ENCODE measurements around the gene TTF2. TPM values are rescaled to one million over a fixed set of nuclear protein-coding genes. Genes with fewer than 3 reads are reported as not detected.

Gene TTF2
- total and polyA plus RNA-seq, 2 of the 8 experiments (the other 6 are each of a cell fraction or from before 2014, with no cell fraction given): 16.9 to 89.6 TPM

DNA sequence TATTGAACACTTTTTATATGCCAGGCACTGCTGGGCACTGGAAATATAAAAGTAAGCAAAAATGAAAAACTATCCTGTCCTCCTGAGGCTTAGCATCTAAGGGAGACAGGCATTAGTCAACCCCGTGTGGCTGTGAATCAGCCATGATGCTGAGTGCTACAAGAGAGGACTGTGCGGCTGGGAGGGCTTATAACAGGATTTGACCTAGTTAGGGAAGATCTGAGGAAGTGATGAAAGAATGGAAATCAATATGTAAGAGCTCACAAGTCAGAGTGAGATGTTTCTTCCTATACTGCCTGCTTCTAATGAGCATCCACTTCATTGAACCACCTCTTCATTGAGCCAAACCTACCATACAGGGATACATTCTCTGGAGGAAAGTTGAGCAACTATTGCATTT is 46.4 kb downstream of the TTF2 start:
- no peak overlapping the region for H3K9ac ChIP-seq (replicated peaks in 1 of 4; ENCODE audit: extremely low read depth in 1 of 4, low read depth in 3 of 4, low read length in 3 of 4)
- TF ChIP-seq CREB1 (IDR thresholded peaks at IDR 0.05) (no peak), RFX5 (IDR thresholded peaks at IDR 0.05; ENCODE audit: borderline replicate concordance, low read depth, low read length) (no peak), ASH2L (IDR thresholded peaks at IDR 0.05; ENCODE audit: low read length) (no peak), TAF7 (optimal IDR thresholded peaks at IDR 0.05; ENCODE audit: borderline replicate concordance, low read depth, low read length) (no peak), POU5F1 (IDR thresholded peaks at IDR 0.05; ENCODE audit: low read depth, low read length) (no peak), JUN (IDR thresholded peaks at IDR 0.05; ENCODE audit: low read depth, low read length) (no peak), SIX5 (IDR thresholded peaks at IDR 0.05; ENCODE audit: low read depth, low read length) (no peak), KDM5A (IDR thresholded peaks at IDR 0.05; ENCODE audit: low read length) (no peak)
- no peak overlapping the region for H3K23ac ChIP-seq (ENCODE audit: insufficient read length)
- no peak overlapping the region for H2AK5ac ChIP-seq (ENCODE audit: low read depth, low read length)
- POLR2A ChIA-PET (ENCODE audit: partially characterized antibody): interaction anchor here (0.6 to 1.5 kb wide), 5 partner anchors 10 to 42 kb away, joined by 3 to 5 read pairs (median 5); no protein-coding TSS in a partner anchor
- no peak overlapping the region for H4K5ac ChIP-seq (ENCODE audit: insufficient read length, low read depth, low read length)
- no peaks in the 10 kb centered on the region for H3K4me1 ChIP-seq (replicated peaks in 1 of 4; ENCODE audit: control insufficient read depth in 3 of 4, insufficient read depth in 4 of 4, low read length in 3 of 4)
- H3K4ac ChIP-seq (replicated peaks; ENCODE audit: insufficient read length, low read depth, low read length): no peak overlapping the region
- H2BK12ac ChIP-seq (ENCODE audit: low read depth, low read length): no peak overlapping the region
- peaks cover 0 to 3% of the 10 kb centered on the region in 2 experiments for H4K20me1 ChIP-seq (replicated peaks in 1 of 2; ENCODE audit: control insufficient read depth in 1 of 2, insufficient read depth in 2 of 2, low read length in 2 of 2)
- H3K27me3 ChIP-seq (replicated peaks in 1 of 4; ENCODE audit: control insufficient read depth in 3 of 4, extremely low read depth in 1 of 4, insufficient read depth in 3 of 4, low read length in 3 of 4): no peaks in the 10 kb centered on the region
- H3K23me2 ChIP-seq (ENCODE audit: low read depth, low read length): no peaks in the 10 kb centered on the region; the same call in 1 of the 2 replicates
- CTCF ChIA-PET (ENCODE audit: partially characterized antibody): interaction anchor here (1.1 to 1.2 kb wide), 2 partner anchors 38 to 381 kb away, joined by 3 to 5 read pairs; no protein-coding TSS in a partner anchor
- H2BK20ac ChIP-seq (ENCODE audit: low read length): no peak overlapping the region
- H2AFZ ChIP-seq (ENCODE audit: low read length): no peak overlapping the region
- no peak overlapping the region for H3K14ac ChIP-seq (ENCODE audit: insufficient read length)
- H3K9me3 ChIP-seq (ENCODE audit: insufficient read depth in 2 of 2, low read depth in 1 of 2, low read length in 1 of 2): no peaks in the 10 kb centered on the region
- H3K18ac ChIP-seq (ENCODE audit: extremely low read depth, low read length): no peak overlapping the region
- H3K4me2 ChIP-seq (ENCODE audit: insufficient read depth in 1 of 2, low read depth in 2 of 2, low read length in 2 of 2): no peak overlapping the region
- WGBS, 2 experiments (ENCODE audit: extremely low coverage in 1 of 2, insufficient coverage in 1 of 2, insufficient read length in 1 of 2, insufficient replicate concordance in 2 of 2, low coverage in 1 of 2, low lambda C conversion rate in 2 of 2, missing lambda C conversion rate in 1 of 2): 90% methylated on average over 2 of the region's 2 CpGs; no CpG with 5 or more reads in 1 of the 2 experiments
- H2BK120ac ChIP-seq (replicated peaks; ENCODE audit: low read depth, low read length): no peak overlapping the region
- FAIRE-seq: no peak
- no peak overlapping the region for H3K56ac ChIP-seq (replicated peaks; ENCODE audit: insufficient read length, low read depth, low read length)
- H3K79me1 ChIP-seq (ENCODE audit: low read depth, low read length): no peaks in the 10 kb centered on the region
- H4K91ac ChIP-seq (replicated peaks; ENCODE audit: insufficient read length, low read length): no peak overlapping the region
- DNase-seq (ENCODE audit: low read depth in 1 of 2, low spot score in 2 of 2): no peak
- no peak overlapping the region for H2BK5ac ChIP-seq (ENCODE audit: low read depth, low read length)
- H3K4me3 ChIP-seq (ENCODE audit: extremely low read depth in 1 of 4, insufficient read depth in 2 of 4, low read depth in 3 of 4, low read length in 4 of 4): no peak overlapping the region
- no peak overlapping the region for H3K27ac ChIP-seq (ENCODE audit: low read depth, low read length)
- no peaks in the 10 kb centered on the region for H3K79me2 ChIP-seq (ENCODE audit: control insufficient read depth in 1 of 2, insufficient read depth in 2 of 2, low read length in 2 of 2)
- no peak overlapping the region for H2BK15ac ChIP-seq (ENCODE audit: low read length)
- peaks cover 7 to 65% (median 28%) of the 10 kb centered on the region in 4 experiments for H3K36me3 ChIP-seq (ENCODE audit: control insufficient read depth in 2 of 4, insufficient read depth in 4 of 4, low read length in 3 of 4)
- no peak overlapping the region for H4K8ac ChIP-seq (ENCODE audit: extremely low read depth, insufficient read depth, low read length)
